A549 (cell line): Measurements from ENCODE around the gene DNM3. TPM values are rescaled to one million over a fixed set of nuclear protein-coding genes. Genes with fewer than 3 reads are reported as not detected.
"Not testable (repeated sequence)": the region's sequence is repeated elsewhere in the genome, so short reads cannot be mapped to it uniquely, and the experiment has no call there.

Source experiments
- ATAC-seq, 2 experiments: fragments of 200-7000 bp in 1 of 2; fragments of >200 bp in 1 of 2; cut with Nextera tagmentation in 1 of 2; cut with Tn5 transposase in 1 of 2; 3 replicates each; pipeline versions ENCODE4 v1.8.0 to v1.9.1; 2018 to 2020; ENCODE audit warnings: mild to moderate bottlenecking in 1 of 2, moderate library complexity in 1 of 2
- CTCF ChIA-PET: fragments of 300-600 bp; sonication (Branson Sonifier 250); formaldehyde crosslinking; extraction: SDS; loops from one replicate; lab custom pipeline; 2021; ENCODE audit warnings: antibody characterized with exemption, inconsistent platforms; lab: Yijun Ruan, JAX
- POLR2A ChIA-PET: fragments of 350-600 bp; formaldehyde crosslinking; extraction: SDS; loops from one replicate; lab custom pipeline; 2021; ENCODE audit warnings: antibody characterized with exemption, inconsistent platforms; lab: Yijun Ruan, JAX
- DNase-seq, 2 experiments: peaks; one replicate each; pipeline versions ENCODE4 v3.0.0 to v3.0.0-alpha.2; 2011 to 2016; ENCODE audit warnings: low read depth in 1 of 2, low spot score in 1 of 2
- FAIRE-seq: peaks from 2 replicates; lab custom pipeline; 2011; peaks lifted over from hg19 to GRCh38; lab: Jason Lieb, UNC
- H3K27ac ChIP-seq, 2 experiments: fragments of >200 bp; sonication (Bioruptor Twin); formaldehyde crosslinking; 3 replicates each; pipeline ENCODE4 v1.5.1; 2016 to 2017
- H3K4me1 ChIP-seq: fragments of >200 bp; sonication (Bioruptor Twin); formaldehyde crosslinking; 3 replicates; pipeline ENCODE4 v1.6.1; 2016
- H3K4me2 ChIP-seq: fragments of >200 bp; sonication (Bioruptor Twin); formaldehyde crosslinking; 3 replicates; pipeline ENCODE4 v1.6.1; 2016
- H3K4me3 ChIP-seq: fragments of >200 bp; sonication (Bioruptor Twin); formaldehyde crosslinking; 3 replicates; pipeline ENCODE4 v1.5.1; 2016
- H3K9me3 ChIP-seq: fragments of >200 bp; sonication (Bioruptor Twin); formaldehyde crosslinking; 3 replicates; pipeline ENCODE4 v1.6.1; 2016
- BCL3 ChIP-seq: fragments of >200 bp; sonication (Bioruptor Twin); formaldehyde crosslinking; IDR thresholded peaks from 3 replicates; pipeline ENCODE4 v1.6.1; 2016
- CHD4 ChIP-seq: fragments of 200-600 bp; sonication (generic); IDR thresholded peaks from 2 replicates; pipeline ENCODE4 v1.6.1; 2016; ENCODE audit warnings: antibody characterized with exemption, mild to moderate bottlenecking, borderline replicate concordance
- EHF ChIP-seq: fragments of 250-450 bp; sonication (Bioruptor Pico); IDR thresholded peaks from 2 replicates; pipeline ENCODE4 v1.5.0; 2020; ENCODE audit warnings: mild to moderate bottlenecking
- ELK1 ChIP-seq: fragments of 150-350 bp; IDR thresholded peaks from 2 replicates; pipeline ENCODE4 v1.6.1; 2014; ENCODE audit warnings: low read depth, mild to moderate bottlenecking, low read length
- FOSL2 ChIP-seq, 2 experiments: fragments of 450-650 bp in 1 of 2; fragments of >200 bp in 1 of 2; sonication (Bioruptor Twin) in 1 of 2; formaldehyde crosslinking; IDR thresholded peaks; 2 replicates each; pipeline versions ENCODE4 v1.5.0 to v1.6.1; 2016 to 2020; ENCODE audit warnings: mild to moderate bottlenecking in 1 of 2, moderate library complexity in 1 of 2
- GATA3 ChIP-seq: IDR thresholded peaks from 2 replicates; pipeline ENCODE4 v1.6.1; 2012; ENCODE audit warnings: borderline replicate concordance
- HDAC2 ChIP-seq: fragments of 200-600 bp; sonication (generic); IDR thresholded peaks from 2 replicates; pipeline ENCODE4 v1.6.1; 2016
- HMGXB4 ChIP-seq: fragments of 250-450 bp; sonication (Bioruptor Pico); IDR thresholded peaks from 2 replicates; pipeline ENCODE4 v1.5.0; 2021; ENCODE audit warnings: mild to moderate bottlenecking, moderate library complexity, borderline replicate concordance
- HOXA7 ChIP-seq: fragments of 250-450 bp; sonication (Bioruptor Pico); IDR thresholded peaks from 2 replicates; pipeline ENCODE4 v1.5.0; 2020; ENCODE audit warnings: mild to moderate bottlenecking, moderate library complexity
- MAX ChIP-seq: IDR thresholded peaks from 2 replicates; pipeline ENCODE4 v1.6.1; 2012
- MAZ ChIP-seq: fragments of 150-350 bp; IDR thresholded peaks from 2 replicates; pipeline ENCODE4 v1.6.1; 2014; ENCODE audit warnings: antibody characterized with exemption, low read depth, low read length, borderline replicate concordance
- NPAS2 ChIP-seq: fragments of 250-450 bp; sonication (Bioruptor Pico); IDR thresholded peaks from 2 replicates; pipeline ENCODE4 v1.8.0; 2022; ENCODE audit warnings: mild to moderate bottlenecking, moderate library complexity, borderline replicate concordance
- NR3C1 ChIP-seq: fragments of >200 bp; sonication (Bioruptor Twin); formaldehyde crosslinking; IDR thresholded peaks from 3 replicates; pipeline ENCODE4 v1.6.1; 2017
- RARB ChIP-seq: fragments of 250-450 bp; sonication (Bioruptor Pico); IDR thresholded peaks from 2 replicates; pipeline ENCODE4 v1.8.0; 2021; ENCODE audit warnings: mild to moderate bottlenecking, moderate library complexity
- SMC3 ChIP-seq: fragments of >200 bp; sonication (Bioruptor Twin); formaldehyde crosslinking; IDR thresholded peaks from 3 replicates; pipeline ENCODE4 v1.6.1; 2018; ENCODE audit warnings: inconsistent platforms
- ZNF302 ChIP-seq: fragments of 250-450 bp; sonication (Bioruptor Pico); IDR thresholded peaks from 2 replicates; pipeline ENCODE4 v1.9.0; 2021; ENCODE audit warnings: inconsistent platforms, mild to moderate bottlenecking, moderate library complexity
- WGBS: methylation state at CpG from one replicate; pipeline ENCODE4 v1.1.6; 2017; ENCODE audit errors: missing lambda C conversion rate; 5-methylcytosine and 5-hydroxymethylcytosine counted together
- polyA plus RNA-seq, 4 experiments: library from polyadenylated mRNA; depleted of rRNA in 3 of 4; stranded (reverse); fragments of >200 nt; fragmentation: RNase III in 1 of 4; extraction: RNeasy Plus Mini Kit Qiagen cat#74134 plus additional on column Dnase treatment in 1 of 4; gene quantifications; 2 replicates in 3 of 4; 3 replicates in 1 of 4; pipeline ENCODE4 v1.2.3, GENCODE V29; 2011 to 2017

DNM3 gene
- polyA plus RNA-seq, 2 of the 4 experiments (the other 2 are of a cell fraction): 0.57 to 1.5 TPM

- TF ChIP-seq RARB (CRISPR knock-in tag): no peak
- no peak for TF ChIP-seq SMC3
- TF ChIP-seq CHD4: no peak
Observed at GRCh38 chr1:172019976-172020375, 178.7 kb downstream of the DNM3 start (continued).

- POLR2A ChIA-PET: no interaction called here
- DNase-seq (no peak), ATAC-seq (no peak), FAIRE-seq (no peak)
- 78% methylated on average over 5 of the region's 5 CpGs for WGBS
- Histone ChIP-seq H3K4me2 (no peak overlapping the region), H3K4me3 (no peak overlapping the region), H3K9me3 (no peaks in the 10 kb centered on the region), H3K27ac (peak overlapping the region in 1 of 2 experiments; percentile 4; a peak in 1 of 6 replicates), H3K4me1 (peaks cover 6% of the 10 kb centered on the region; the same call in 1 of the 3 replicates)
- CTCF ChIA-PET: interaction anchor here (1.0 to 1.2 kb wide), 2 partner anchors 22 to 39 kb away, joined by 5 to 6 read pairs; no protein-coding TSS in a partner anchor
- TF ChIP-seq HDAC2: no peak
- TF ChIP-seq EHF (CRISPR knock-in tag): no peak
- TF ChIP-seq HMGXB4 (CRISPR knock-in tag): no peak
- no peak for TF ChIP-seq ELK1
- TF ChIP-seq RARB (CRISPR knock-in tag): no peak
- no peak for TF ChIP-seq MAZ
- TF ChIP-seq ZNF302: no peak
Observed at GRCh38 chr1:172024516-172024915, 183.2 kb downstream of the DNM3 start.

GRCh38 chr1:172024944-172025738 lies 183.8 kb downstream of the DNM3 start:
- WGBS: 57% methylated on average over 10 of the region's 13 CpGs
- H3K4me2 ChIP-seq, FAIRE-seq, H3K4me3 ChIP-seq, ATAC-seq, H3K4me1 ChIP-seq, DNase-seq, H3K9me3 ChIP-seq, POLR2A ChIA-PET: not testable (repeated sequence)
- peak overlapping the region in 1 of 2 experiments; percentile 4; a peak in 1 of 6 replicates for H3K27ac ChIP-seq
- CTCF ChIA-PET: interaction anchor here (0.6 to 1.2 kb wide), 3 partner anchors 13 to 40 kb away, joined by 3 to 6 read pairs (median 5); no protein-coding TSS in a partner anchor

- Histone ChIP-seq H3K4me3 (no peak overlapping the region), H3K4me2 (peak overlapping the region; percentile 59), H3K4me1 (peaks cover 14% of the 10 kb centered on the region), H3K9me3 (no peaks in the 10 kb centered on the region), H3K27ac (peak overlapping the region; percentile 21 to 62; a peak in 4 of 6 replicates)
- WGBS: 8% methylated on average over 5 of the region's 5 CpGs
- ATAC-seq: peak; percentile 76 to 90
- ChIA-PET CTCF (interaction anchor here (0.7 to 1.6 kb wide), 7 partner anchors 13 to 388 kb away, joined by 3 to 6 read pairs (median 3); no protein-coding TSS in a partner anchor), POLR2A (no interaction called here)
- peak; percentile 13 for FAIRE-seq
- 0 out of 2 replicates have a peak, but pooled peaks have one; percentile 35 for TF ChIP-seq MAX
- TF ChIP-seq HOXA7 (CRISPR knock-in tag): no peak
- TF ChIP-seq BCL3: no peak
- TF ChIP-seq FOSL2 (IDR thresholded peaks at IDR 0.05): no peak
- peak; percentile 32; the same call in 1 of the 2 replicates for TF ChIP-seq FOSL2 (CRISPR knock-in tag; IDR thresholded peaks at IDR 0.05)
- no peak for TF ChIP-seq NR3C1
- TF ChIP-seq NPAS2 (CRISPR knock-in tag): no peak
- TF ChIP-seq GATA3: no peak; the same call in 1 of the 2 replicates
- peak; percentile 15 to 38 for DNase-seq
Observed at GRCh38 chr1:172040466-172040865, 199.2 kb downstream of the DNM3 start.
